Caco-2 (cell line): ENCODE data around the gene UNC79. TPM values are rescaled to one million over a fixed set of nuclear protein-coding genes. Genes with fewer than 3 reads are reported as not detected.

Source experiments
- BruUV-seq: library from RNA; stranded (reverse); fragments of 400-500 nt; replicated peaks from 2 replicates; lab custom pipeline; 2021; lab: Mats Ljungman, UMichigan
- CTCF ChIA-PET: fragments of 300-600 bp; sonication (Branson Sonifier 250); formaldehyde crosslinking; loops from one replicate; lab custom pipeline; 2022; ENCODE audit warnings: antibody characterized with exemption; lab: Charles Lee
- POLR2A ChIA-PET: fragments of 300-600 bp; sonication (Branson Sonifier 250); formaldehyde crosslinking; loops from one replicate; lab custom pipeline; 2022; ENCODE audit warnings: antibody characterized with exemption; lab: Charles Lee
- DNase-seq, 2 experiments: peaks; one replicate each; pipeline versions ENCODE4 v3.0.0 to v3.0.0-alpha.2; 2020 to 2022
- H3K27me3 ChIP-seq: replicated peaks from 2 replicates; pipeline ENCODE4 v1.6.0; 2011; ENCODE audit warnings: low read length; ENCODE audit not compliant: control insufficient read depth, insufficient read depth
- H3K36me3 ChIP-seq: 2 replicates; pipeline ENCODE4 v1.5.1; 2011; ENCODE audit warnings: low read length; ENCODE audit not compliant: control insufficient read depth, insufficient read depth
- H3K4me1 ChIP-seq: fragments of 250-450 bp; sonication (Bioruptor Pico); 2 replicates; pipeline ENCODE4 v1.5.1; 2020; ENCODE audit warnings: mild to moderate bottlenecking
- H3K4me3 ChIP-seq: 2 replicates; pipeline ENCODE4 v1.5.1; 2011; ENCODE audit warnings: low read depth, mild to moderate bottlenecking, control low read depth, low read length
- H3K9me3 ChIP-seq: fragments of 250-450 bp; sonication (Bioruptor Pico); 2 replicates; pipeline ENCODE4 v1.5.1; 2020; ENCODE audit warnings: mild to moderate bottlenecking, moderate library complexity
- H3K27ac Mint-ChIP-seq: one replicate; pipeline ENCODE4 v1.8.0; 2022; ENCODE audit warnings: mixed read lengths; ENCODE audit not compliant: unreplicated experiment
- H3K27me3 Mint-ChIP-seq: one replicate; pipeline ENCODE4 v1.8.0; 2022; ENCODE audit warnings: mixed read lengths; ENCODE audit not compliant: insufficient read depth, unreplicated experiment
- H3K36me3 Mint-ChIP-seq: one replicate; pipeline ENCODE4 v1.8.0; 2022; ENCODE audit warnings: mild to moderate bottlenecking, mixed read lengths; ENCODE audit not compliant: insufficient read depth, unreplicated experiment
- H3K4me1 Mint-ChIP-seq: one replicate; pipeline ENCODE4 v1.8.0; 2022; ENCODE audit warnings: low read depth, mixed read lengths; ENCODE audit not compliant: unreplicated experiment
- H3K4me3 Mint-ChIP-seq: one replicate; pipeline ENCODE4 v1.8.0; 2022; ENCODE audit warnings: mild to moderate bottlenecking, moderate library complexity, mixed read lengths; ENCODE audit not compliant: unreplicated experiment
- H3K9me3 Mint-ChIP-seq: one replicate; pipeline ENCODE4 v1.8.0; 2022; ENCODE audit warnings: mixed read lengths; ENCODE audit not compliant: unreplicated experiment
- intact Hi-C: fragments of 100-400 bp; cut with micrococcal nuclease; formaldehyde crosslinking; loops from one replicate; pipeline ENCODE4 v1.10.0; 2022; ENCODE audit not compliant: unreplicated experiment
- total RNA-seq: library from RNA; stranded (reverse); gene quantifications from 2 replicates; pipeline ENCODE4 v1.2.3, GENCODE V29; 2022
- TF ChIP-seq, protein P1 (sequence below), 2 experiments: fragments of 200-600 bp in 1 of 2; IDR thresholded peaks; 1 replicate in 1 of 2; 2 replicates in 1 of 2; pipeline versions ENCODE4 v1.5.1 to v1.8.0; 2011 to 2022; ENCODE audit warnings: antibody characterized with exemption in 1 of 2, control low read depth in 1 of 2, inconsistent platforms in 1 of 2, low read depth in 1 of 2, low read length in 1 of 2, mild to moderate bottlenecking in 1 of 2, moderate library complexity in 1 of 2; ENCODE audit not compliant: insufficient read depth in 1 of 2, severe bottlenecking in 1 of 2, unreplicated experiment in 1 of 2

The UNC79 gene
- total RNA-seq, 1 experiment from 2014 or later, result 0.07 TPM

GRCh38 chr14:93749076-93749420, 318.3 kb downstream of the UNC79 start:
- H3K9me3 Mint-ChIP-seq, result peaks cover 11% of the 10 kb centered on the region
- intact Hi-C loops, result no loop called here
- H3K4me1 Mint-ChIP-seq, result peaks cover 7% of the 10 kb centered on the region
- no peaks in the 10 kb centered on the region for H3K36me3 Mint-ChIP-seq
- H3K9me3 ChIP-seq, result no peaks in the 10 kb centered on the region
- no peak overlapping the region for H3K27ac Mint-ChIP-seq
- no peak overlapping the region for H3K4me3 ChIP-seq
- no peaks in the 10 kb centered on the region for H3K27me3 ChIP-seq
- TF ChIP-seq, protein P1, sequence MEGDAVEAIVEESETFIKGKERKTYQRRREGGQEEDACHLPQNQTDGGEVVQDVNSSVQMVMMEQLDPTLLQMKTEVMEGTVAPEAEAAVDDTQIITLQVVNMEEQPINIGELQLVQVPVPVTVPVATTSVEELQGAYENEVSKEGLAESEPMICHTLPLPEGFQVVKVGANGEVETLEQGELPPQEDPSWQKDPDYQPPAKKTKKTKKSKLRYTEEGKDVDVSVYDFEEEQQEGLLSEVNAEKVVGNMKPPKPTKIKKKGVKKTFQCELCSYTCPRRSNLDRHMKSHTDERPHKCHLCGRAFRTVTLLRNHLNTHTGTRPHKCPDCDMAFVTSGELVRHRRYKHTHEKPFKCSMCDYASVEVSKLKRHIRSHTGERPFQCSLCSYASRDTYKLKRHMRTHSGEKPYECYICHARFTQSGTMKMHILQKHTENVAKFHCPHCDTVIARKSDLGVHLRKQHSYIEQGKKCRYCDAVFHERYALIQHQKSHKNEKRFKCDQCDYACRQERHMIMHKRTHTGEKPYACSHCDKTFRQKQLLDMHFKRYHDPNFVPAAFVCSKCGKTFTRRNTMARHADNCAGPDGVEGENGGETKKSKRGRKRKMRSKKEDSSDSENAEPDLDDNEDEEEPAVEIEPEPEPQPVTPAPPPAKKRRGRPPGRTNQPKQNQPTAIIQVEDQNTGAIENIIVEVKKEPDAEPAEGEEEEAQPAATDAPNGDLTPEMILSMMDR (IDR thresholded peaks at IDR 0.05; ENCODE audit: insufficient read depth in 1 of 2, low read depth in 1 of 2, low read length in 1 of 2, severe bottlenecking in 1 of 2, unreplicated experiment in 1 of 2), result no peak
- no peak overlapping the region for H3K4me3 Mint-ChIP-seq
- H3K27me3 Mint-ChIP-seq, result no peaks in the 10 kb centered on the region
- ChIA-PET CTCF (no interaction called here), POLR2A (no interaction called here)
- no TSS peak for BruUV-seq
- no peaks in the 10 kb centered on the region for H3K36me3 ChIP-seq
- DNase-seq, result no peak
- no peaks in the 10 kb centered on the region for H3K4me1 ChIP-seq

GRCh38 chr14:93751946-93752655, 321.4 kb downstream of the UNC79 start:
- H3K27me3 Mint-ChIP-seq, result no peaks in the 10 kb centered on the region
- peaks cover 11% of the 10 kb centered on the region for H3K9me3 Mint-ChIP-seq
- H3K36me3 Mint-ChIP-seq, result no peaks in the 10 kb centered on the region
- H3K4me1 Mint-ChIP-seq, result no peaks in the 10 kb centered on the region
- no peaks in the 10 kb centered on the region for H3K4me1 ChIP-seq
- TF ChIP-seq, protein P1 (IDR thresholded peaks at IDR 0.05; ENCODE audit: insufficient read depth in 1 of 2, low read depth in 1 of 2, low read length in 1 of 2, severe bottlenecking in 1 of 2, unreplicated experiment in 1 of 2), result no peak
- no peak overlapping the region for H3K4me3 Mint-ChIP-seq
- POLR2A ChIA-PET, result no interaction called here
- intact Hi-C loops, result no loop called here
- no peak for DNase-seq
- no peaks in the 10 kb centered on the region for H3K9me3 ChIP-seq
- H3K27me3 ChIP-seq, result no peaks in the 10 kb centered on the region
- no peak overlapping the region for H3K4me3 ChIP-seq
- BruUV-seq, result no TSS peak
- CTCF ChIA-PET, result no interaction called here
- H3K27ac Mint-ChIP-seq, result no peak overlapping the region
- no peaks in the 10 kb centered on the region for H3K36me3 ChIP-seq

DNA sequence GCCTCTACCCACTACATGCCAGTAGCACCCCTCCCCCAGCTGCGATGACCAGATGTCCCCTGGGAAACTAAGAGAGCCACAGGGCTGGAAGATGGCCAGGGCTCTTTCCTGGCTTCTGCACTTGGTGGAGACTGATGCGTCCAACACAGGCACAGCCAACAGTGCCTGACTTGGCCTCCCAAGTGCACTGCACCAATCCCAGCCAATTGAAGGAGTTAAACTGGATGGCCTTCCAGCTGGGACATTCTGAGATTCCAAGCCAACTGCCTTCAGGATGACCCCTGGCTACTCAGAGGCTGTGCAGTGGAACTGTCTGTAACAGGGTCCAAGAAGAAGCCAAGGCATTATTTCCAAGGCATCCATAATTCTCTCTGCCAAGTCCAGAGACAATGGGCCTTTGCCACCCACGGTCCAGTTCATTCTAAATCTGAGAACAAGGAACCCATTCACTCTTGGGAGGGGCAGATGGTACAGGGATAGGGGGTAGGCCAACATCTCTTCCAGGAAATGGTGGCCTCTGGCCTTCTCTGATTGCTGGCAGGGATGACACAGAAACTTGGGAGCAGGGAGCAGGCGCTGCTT, 322.3 kb downstream of the UNC79 start:
- intact Hi-C loops, result no loop called here
- BruUV-seq, result no TSS peak
- Mint-ChIP-seq H3K27me3 (no peaks in the 10 kb centered on the region), H3K36me3 (no peaks in the 10 kb centered on the region), H3K4me3 (no peak overlapping the region), H3K4me1 (no peaks in the 10 kb centered on the region), H3K27ac (no peak overlapping the region), H3K9me3 (peaks cover 3% of the 10 kb centered on the region)
- no peak overlapping the region for H3K4me3 ChIP-seq
- POLR2A ChIA-PET, result no interaction called here
- H3K36me3 ChIP-seq, result no peaks in the 10 kb centered on the region
- no peaks in the 10 kb centered on the region for H3K4me1 ChIP-seq
- TF ChIP-seq, protein P1 (IDR thresholded peaks at IDR 0.05; ENCODE audit: insufficient read depth in 1 of 2, low read depth in 1 of 2, low read length in 1 of 2, severe bottlenecking in 1 of 2, unreplicated experiment in 1 of 2), result no peak
- CTCF ChIA-PET, result no interaction called here
- H3K9me3 ChIP-seq, result no peaks in the 10 kb centered on the region
- no peak for DNase-seq
- no peaks in the 10 kb centered on the region for H3K27me3 ChIP-seq
